Immature natural killer cell (primary cell): ENCODE results near the gene POP5. TPM values are rescaled to one million over a fixed set of nuclear protein-coding genes. Genes with fewer than 3 reads are reported as not detected.
"Not testable (repeated sequence)": the region's sequence is repeated elsewhere in the genome, so short reads cannot be mapped to it uniquely, and the experiment has no call there.

Source experiments
- DNase-seq, 3 donors: peaks; one replicate each; pipeline ENCODE4 v3.0.0; 2022; ENCODE audit warnings: mixed read lengths in 1 of 3
- H3K27ac Mint-ChIP-seq, 6 donors: one replicate each; pipeline ENCODE4 v1.8.0; 2020; ENCODE audit warnings: mixed read lengths in 6 of 6, mild to moderate bottlenecking in 5 of 6, inconsistent platforms in 4 of 6, moderate library complexity in 3 of 6
- H3K27me3 Mint-ChIP-seq, 3 donors: one replicate each; pipeline ENCODE4 v1.8.0; 2020 to 2021; ENCODE audit warnings: low read depth in 3 of 3, mild to moderate bottlenecking in 3 of 3, mixed read lengths in 3 of 3, moderate library complexity in 3 of 3, inconsistent platforms in 1 of 3
- H3K36me3 Mint-ChIP-seq, 3 donors: one replicate each; pipeline ENCODE4 v1.8.0; 2020; ENCODE audit warnings: mixed read lengths in 3 of 3, inconsistent platforms in 2 of 3, mild to moderate bottlenecking in 2 of 3
- H3K4me1 Mint-ChIP-seq, 2 donors: one replicate each; pipeline ENCODE4 v1.8.0; 2020; ENCODE audit warnings: inconsistent platforms in 2 of 2, mild to moderate bottlenecking in 2 of 2, mixed read lengths in 2 of 2, moderate library complexity in 1 of 2
- H3K4me3 Mint-ChIP-seq, 5 donors: one replicate each; pipeline ENCODE4 v1.8.0; 2020; ENCODE audit warnings: mild to moderate bottlenecking in 5 of 5, mixed read lengths in 5 of 5, inconsistent platforms in 3 of 5, moderate library complexity in 3 of 5
- H3K9me3 Mint-ChIP-seq, 6 donors: one replicate each; pipeline ENCODE4 v1.8.0; 2020; ENCODE audit warnings: mild to moderate bottlenecking in 6 of 6, mixed read lengths in 6 of 6, inconsistent platforms in 4 of 6, moderate library complexity in 3 of 6
- polyA plus RNA-seq, 3 donors: library from polyadenylated mRNA; unstranded; fragments of 300-500 nt; fragmentation: Illumina TruSeq; gene quantifications; one replicate each; pipeline ENCODE4 v1.2.3, GENCODE V29; 2021

The POP5 gene
- polyA plus RNA-seq, result 100 to 1,000 TPM in 2 of 3 donors, 10 to 100 TPM in 1; 86.2 to 110 (median 101) TPM

GRCh38 chr12:120580787-120581723, at the start of gene POP5:
TSS of gene POP5 (minus strand) at chr12:120581402. CDS start at chr12:120581362, 40 bp downstream.
- peak within 1 kb of the TSS; percentile 97 to 99 (median 97) for H3K4me3 Mint-ChIP-seq
- H3K36me3 Mint-ChIP-seq, result peaks cover 0 to 5% (median under 1%) of the 10 kb centered on the region in 3 donors
- peaks cover 15 to 22% (median 21%) of the 10 kb centered on the region in 3 donors for H3K27me3 Mint-ChIP-seq
- peaks cover 36 to 42% of the 10 kb centered on the region in 2 donors for H3K4me1 Mint-ChIP-seq
- peak; percentile 95 to 96 (median 95) for DNase-seq
- no peaks in the 10 kb centered on the region for H3K9me3 Mint-ChIP-seq
- H3K27ac Mint-ChIP-seq, result peak within 1 kb of the TSS; percentile 88 to 97 (median 94)

GRCh38 chr12:120630104-120630892, 49.1 kb upstream of the POP5 start:
- no peak for DNase-seq
- no peak overlapping the region for H3K27ac Mint-ChIP-seq
- peaks cover 0 to 10% (median 7%) of the 10 kb centered on the region in 3 donors for H3K27me3 Mint-ChIP-seq
- no peaks in the 10 kb centered on the region for H3K4me1 Mint-ChIP-seq
- no peaks in the 10 kb centered on the region for H3K36me3 Mint-ChIP-seq
- no peak overlapping the region for H3K4me3 Mint-ChIP-seq
- H3K9me3 Mint-ChIP-seq, result no peaks in the 10 kb centered on the region

GRCh38 chr12:120628919-120629318, 47.7 kb upstream of the POP5 start:
- Mint-ChIP-seq H3K4me1 (no peaks in the 10 kb centered on the region), H3K4me3 (no peak overlapping the region), H3K27ac (no peak overlapping the region), H3K9me3 (no peaks in the 10 kb centered on the region), H3K36me3 (no peaks in the 10 kb centered on the region), H3K27me3 (peaks cover 0 to 10% (median 7%) of the 10 kb centered on the region in 3 donors)
- no peak for DNase-seq

- H3K27ac Mint-ChIP-seq, result no peak overlapping the region
- H3K4me1 Mint-ChIP-seq, result no peaks in the 10 kb centered on the region
- H3K4me3 Mint-ChIP-seq, result no peak overlapping the region
- no peak for DNase-seq
- H3K9me3 Mint-ChIP-seq, result no peaks in the 10 kb centered on the region
- H3K27me3 Mint-ChIP-seq, result peaks cover 0 to 10% (median 2%) of the 10 kb centered on the region in 3 donors
- H3K36me3 Mint-ChIP-seq, result no peaks in the 10 kb centered on the region
These were observed 44.6 kb upstream of the POP5 start for GRCh38 chr12:120625557-120626419.

GRCh38 chr12:120620624-120621023, 39.4 kb upstream of the POP5 start:
- H3K27ac Mint-ChIP-seq, result no peak overlapping the region
- H3K36me3 Mint-ChIP-seq, result no peaks in the 10 kb centered on the region
- no peaks in the 10 kb centered on the region for H3K4me1 Mint-ChIP-seq
- DNase-seq, result no peak
- peaks cover 0 to 3% (median 0%) of the 10 kb centered on the region in 6 donors for H3K9me3 Mint-ChIP-seq
- H3K27me3 Mint-ChIP-seq, result peaks cover 5 to 15% (median 12%) of the 10 kb centered on the region in 3 donors
- no peak overlapping the region for H3K4me3 Mint-ChIP-seq

GRCh38 chr12:120618954-120619615, 37.9 kb upstream of the POP5 start:
- DNase-seq, result no peak
- no peak overlapping the region for H3K27ac Mint-ChIP-seq
- peaks cover 0 to 3% (median 0%) of the 10 kb centered on the region in 6 donors for H3K9me3 Mint-ChIP-seq
- H3K36me3 Mint-ChIP-seq, result no peaks in the 10 kb centered on the region
- no peak overlapping the region for H3K4me3 Mint-ChIP-seq
- peaks cover 5 to 15% (median 12%) of the 10 kb centered on the region in 3 donors for H3K27me3 Mint-ChIP-seq
- H3K4me1 Mint-ChIP-seq, result no peaks in the 10 kb centered on the region

GRCh38 chr12:120617767-120618166, 36.6 kb upstream of the POP5 start:
- DNase-seq, H3K36me3 Mint-ChIP-seq, H3K9me3 Mint-ChIP-seq, H3K27ac Mint-ChIP-seq, H3K4me1 Mint-ChIP-seq, H3K4me3 Mint-ChIP-seq: not testable (repeated sequence)
- peaks cover 5 to 15% (median 12%) of the 10 kb centered on the region in 3 donors for H3K27me3 Mint-ChIP-seq

- not testable (repeated sequence) for H3K9me3 Mint-ChIP-seq, H3K27ac Mint-ChIP-seq, H3K36me3 Mint-ChIP-seq, H3K4me1 Mint-ChIP-seq, H3K4me3 Mint-ChIP-seq, DNase-seq
- peaks cover 5 to 15% (median 12%) of the 10 kb centered on the region in 3 donors for H3K27me3 Mint-ChIP-seq
These were observed 36.0 kb upstream of the POP5 start for GRCh38 chr12:120617193-120617592.

- DNase-seq, result no peak
- peaks cover 5 to 9% (median 6%) of the 10 kb centered on the region in 3 donors for H3K27me3 Mint-ChIP-seq
- H3K9me3 Mint-ChIP-seq, result peaks cover 0 to 3% (median 0%) of the 10 kb centered on the region in 6 donors
- H3K36me3 Mint-ChIP-seq, result no peaks in the 10 kb centered on the region
- no peak overlapping the region for H3K4me3 Mint-ChIP-seq
- H3K27ac Mint-ChIP-seq, result no peak overlapping the region
- H3K4me1 Mint-ChIP-seq, result no peaks in the 10 kb centered on the region
These were observed 33.6 kb upstream of the POP5 start for GRCh38 chr12:120614848-120615247.

GRCh38 chr12:120611534-120611933, 30.3 kb upstream of the POP5 start:
- not testable (repeated sequence) for H3K9me3 Mint-ChIP-seq, H3K27me3 Mint-ChIP-seq, H3K4me1 Mint-ChIP-seq, H3K36me3 Mint-ChIP-seq, H3K4me3 Mint-ChIP-seq, DNase-seq, H3K27ac Mint-ChIP-seq

- Mint-ChIP-seq H3K4me1 (no peaks in the 10 kb centered on the region), H3K9me3 (no peaks in the 10 kb centered on the region), H3K36me3 (no peaks in the 10 kb centered on the region), H3K27me3 (peaks cover 1 to 7% (median 4%) of the 10 kb centered on the region in 3 donors), H3K4me3 (no peak overlapping the region), H3K27ac (no peak overlapping the region)
- DNase-seq, result no peak
These were observed 29.4 kb upstream of the POP5 start for GRCh38 chr12:120610560-120610959.

GRCh38 chr12:120602416-120602815, 21.2 kb upstream of the POP5 start:
- H3K27ac Mint-ChIP-seq, H3K4me1 Mint-ChIP-seq, H3K9me3 Mint-ChIP-seq, H3K27me3 Mint-ChIP-seq, DNase-seq, H3K4me3 Mint-ChIP-seq, H3K36me3 Mint-ChIP-seq: not testable (repeated sequence)
